ENCODE measurements around the gene SSR1. TPM values are rescaled to one million over a fixed set of nuclear protein-coding genes. Genes with fewer than 3 reads are reported as not detected.
"Not testable (repeated sequence)": the region's sequence is repeated elsewhere in the genome, so short reads cannot be mapped to it uniquely, and the experiment has no call there.

The SSR1 gene
- total RNA-seq, 1 donor from 2014 or later = 76.1 TPM

- DNase-seq (ENCODE audit: extremely low read depth, low read depth, low spot score) = no peak
Measured at GRCh38 chr6:7283676-7284075, 29.3 kb downstream of the SSR1 start.

DNA sequence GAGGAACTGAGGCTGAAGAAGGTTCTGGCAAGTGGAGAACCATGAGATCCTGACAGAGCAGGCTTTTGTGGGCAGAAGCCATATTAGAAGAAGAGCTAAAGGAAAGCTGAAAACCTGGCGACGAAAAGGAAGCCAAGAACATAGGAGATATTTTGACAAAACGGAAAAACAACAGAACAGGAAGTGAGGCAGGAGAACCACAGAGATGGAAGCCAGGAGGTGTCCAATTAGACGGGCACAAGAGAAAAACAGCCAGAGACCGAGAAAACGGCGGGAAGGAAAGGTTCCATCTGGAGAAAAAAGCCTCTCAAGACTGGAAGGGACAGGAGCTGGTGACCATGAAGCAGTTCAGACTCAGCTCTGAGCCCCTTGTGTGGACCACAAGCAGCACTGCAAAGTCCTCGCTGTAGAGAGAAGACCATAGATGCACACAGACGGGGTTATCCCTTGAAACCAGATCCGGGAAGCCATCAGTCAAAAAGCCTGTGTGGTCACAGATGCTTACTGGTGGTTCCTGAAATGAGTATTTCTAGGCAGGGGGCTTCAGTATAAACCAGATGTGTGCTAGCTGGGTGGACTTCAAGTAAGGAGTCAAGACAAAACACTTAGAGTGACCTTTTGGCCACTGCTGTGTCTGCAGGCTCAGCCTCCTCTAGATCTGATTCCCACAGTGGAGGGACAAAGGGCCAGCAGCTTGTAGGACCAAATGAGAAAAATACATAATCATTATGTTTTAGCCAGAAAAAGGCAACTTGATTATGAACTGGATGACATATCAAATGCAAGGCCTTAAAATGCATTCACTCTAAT lies 30.7 kb downstream of the SSR1 start:
- DNase-seq (ENCODE audit: extremely low read depth, low read depth, low spot score) = no peak

DNA sequence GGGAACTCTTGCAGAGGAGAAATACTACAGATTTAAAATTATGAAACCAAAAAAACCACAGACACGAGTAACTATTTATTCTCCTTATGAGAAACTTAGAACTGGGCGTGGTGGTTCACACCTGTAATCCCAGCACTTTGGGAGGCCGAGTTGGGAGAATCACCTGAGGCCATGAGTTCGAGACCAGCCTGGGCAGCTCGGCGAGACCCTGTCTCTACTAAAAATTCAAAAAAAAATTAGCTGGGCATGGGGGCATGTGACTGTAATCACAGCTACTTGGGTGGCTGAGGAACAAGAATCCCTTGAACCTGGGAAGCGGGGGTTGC lies 36.8 kb downstream of the SSR1 start:
- DNase-seq (ENCODE audit: extremely low read depth, low read depth, low spot score) = no peak

DNA sequence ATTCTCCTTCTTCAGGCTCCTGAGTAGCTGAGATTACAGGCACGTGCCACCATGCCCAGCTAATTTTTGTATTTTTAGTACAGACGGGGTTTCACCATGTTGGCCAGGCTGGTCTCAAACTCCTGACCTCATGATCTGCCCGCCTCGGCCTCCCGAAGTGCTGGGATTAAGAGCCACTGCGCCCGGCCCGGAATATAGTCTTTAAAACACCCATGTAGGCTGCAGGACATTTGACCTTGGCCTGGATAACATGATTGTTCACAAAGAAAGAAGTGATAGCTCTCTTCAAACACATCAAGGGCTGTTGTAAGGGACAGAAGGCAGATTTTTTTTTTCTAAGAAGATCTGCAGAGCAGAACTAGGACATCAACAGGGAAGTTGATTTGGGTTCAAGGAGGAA lies 38.5 kb downstream of the SSR1 start:
- not testable (repeated sequence) for DNase-seq (ENCODE audit: extremely low read depth, low read depth, low spot score)

- no peak for DNase-seq (ENCODE audit: extremely low read depth, low read depth, low spot score)
Measured at GRCh38 chr6:7273709-7274108, 39.3 kb downstream of the SSR1 start.

DNA sequence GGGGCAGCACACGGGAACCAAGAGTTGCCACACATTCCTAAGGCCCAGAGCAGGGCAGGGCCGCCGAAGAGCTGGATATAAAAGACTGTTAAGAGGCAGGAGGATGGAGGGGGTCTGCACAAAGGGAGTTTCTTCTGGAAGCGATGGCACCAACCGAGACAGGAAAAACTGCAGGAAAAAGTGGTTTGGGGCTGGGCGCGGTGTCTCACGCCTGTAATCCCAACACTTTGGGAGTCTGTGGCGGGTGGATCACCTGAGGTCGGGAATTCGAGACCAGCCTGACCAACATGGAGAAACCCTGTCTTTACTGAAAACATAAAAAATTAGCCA lies 41.8 kb downstream of the SSR1 start:
- no peak for DNase-seq (ENCODE audit: extremely low read depth, low read depth, low spot score)

GRCh38 chr6:7270320-7271204 lies 42.4 kb downstream of the SSR1 start:
- no peak for DNase-seq (ENCODE audit: extremely low read depth, low read depth, low spot score)

GRCh38 chr6:7269816-7270215 lies 43.2 kb downstream of the SSR1 start:
- DNase-seq (ENCODE audit: extremely low read depth, low read depth, low spot score) = no peak

DNA sequence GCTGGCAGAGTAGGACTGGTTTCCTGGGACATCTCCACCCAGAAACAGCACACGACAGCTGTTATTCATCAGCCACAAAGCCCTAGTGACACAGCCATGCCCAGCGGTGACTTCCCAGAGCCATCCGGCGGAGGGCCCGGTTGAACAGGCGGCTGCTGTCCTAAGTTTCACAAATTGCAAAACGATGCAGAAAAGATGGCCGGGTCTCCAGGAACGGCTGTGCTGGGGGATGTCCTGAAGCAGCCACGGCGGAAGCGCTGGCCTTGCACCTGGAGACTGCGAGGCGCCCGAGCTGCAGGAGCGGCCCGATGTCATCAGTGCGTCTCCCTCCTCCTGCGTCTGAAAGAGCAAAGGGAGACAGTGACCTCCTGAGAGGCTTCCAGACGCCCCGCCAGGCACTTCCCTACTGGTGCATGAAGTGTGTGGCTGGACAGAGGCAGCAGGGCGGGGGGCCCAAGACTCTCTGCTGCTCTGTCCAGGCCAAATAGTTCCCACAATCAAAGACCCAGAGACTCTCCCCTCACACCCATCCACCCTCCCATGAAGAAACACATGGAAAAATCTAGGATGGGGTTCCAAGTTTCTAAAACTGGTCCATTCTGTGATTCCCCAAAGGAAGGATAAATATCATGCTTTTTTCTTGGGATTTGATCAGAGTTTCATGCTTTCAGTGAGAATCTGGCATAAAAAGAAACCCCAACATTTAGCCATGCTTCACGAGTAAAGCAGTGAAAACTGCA lies 44.0 kb downstream of the SSR1 start:
- no peak for DNase-seq (ENCODE audit: extremely low read depth, low read depth, low spot score)

GRCh38 chr6:7268362-7268761 lies 44.6 kb downstream of the SSR1 start:
- no peak for DNase-seq (ENCODE audit: extremely low read depth, low read depth, low spot score)

- DNase-seq (ENCODE audit: extremely low read depth, low read depth, low spot score) = no peak
Measured at GRCh38 chr6:7267466-7268091, 45.4 kb downstream of the SSR1 start.

GRCh38 chr6:7267071-7267465 lies 45.9 kb downstream of the SSR1 start:
- DNase-seq (ENCODE audit: extremely low read depth, low read depth, low spot score) = no peak

DNA sequence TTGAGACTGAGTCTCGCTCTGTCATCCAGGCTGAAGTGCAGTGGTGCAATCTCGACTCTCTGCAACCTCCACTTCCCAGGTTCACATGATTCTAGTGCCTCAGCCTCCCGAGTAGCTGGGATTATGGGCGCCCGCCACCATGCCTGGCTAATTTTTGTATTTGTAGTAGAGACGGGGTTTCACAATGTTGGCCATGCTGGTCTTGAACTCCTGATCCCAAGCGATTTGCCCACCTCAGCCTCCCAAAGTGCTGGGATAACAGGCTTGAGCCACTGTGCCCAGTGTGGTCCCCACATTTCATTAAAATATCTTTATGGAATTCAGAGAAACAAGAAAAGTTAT lies 47.6 kb downstream of the SSR1 start:
- DNase-seq (ENCODE audit: extremely low read depth, low read depth, low spot score) = not testable (repeated sequence)

- DNase-seq (ENCODE audit: extremely low read depth, low read depth, low spot score) = no peak
Measured at GRCh38 chr6:7264686-7265384, 48.2 kb downstream of the SSR1 start.

GRCh38 chr6:7264041-7264440 lies 49.0 kb downstream of the SSR1 start:
- no peak for DNase-seq (ENCODE audit: extremely low read depth, low read depth, low spot score)

DNA sequence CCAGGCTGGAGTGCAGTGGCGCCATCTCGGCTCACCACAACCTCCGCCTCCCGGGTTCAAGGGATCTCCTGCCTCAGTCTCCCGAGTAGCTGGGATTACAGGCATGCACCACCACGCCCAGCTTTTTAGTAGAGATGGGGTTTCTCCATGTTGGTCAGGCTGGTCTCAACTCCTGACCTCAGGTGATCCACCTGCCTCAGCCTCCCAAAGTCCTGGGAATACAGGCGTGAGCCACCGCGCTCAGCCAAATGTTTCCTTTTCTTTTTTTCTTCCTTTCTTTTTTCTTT lies 49.5 kb downstream of the SSR1 start:
- DNase-seq (ENCODE audit: extremely low read depth, low read depth, low spot score) = not testable (repeated sequence)

GRCh38 chr6:7262746-7263518 lies 50.1 kb downstream of the SSR1 start:
- DNase-seq (ENCODE audit: extremely low read depth, low read depth, low spot score) = no peak

DNA sequence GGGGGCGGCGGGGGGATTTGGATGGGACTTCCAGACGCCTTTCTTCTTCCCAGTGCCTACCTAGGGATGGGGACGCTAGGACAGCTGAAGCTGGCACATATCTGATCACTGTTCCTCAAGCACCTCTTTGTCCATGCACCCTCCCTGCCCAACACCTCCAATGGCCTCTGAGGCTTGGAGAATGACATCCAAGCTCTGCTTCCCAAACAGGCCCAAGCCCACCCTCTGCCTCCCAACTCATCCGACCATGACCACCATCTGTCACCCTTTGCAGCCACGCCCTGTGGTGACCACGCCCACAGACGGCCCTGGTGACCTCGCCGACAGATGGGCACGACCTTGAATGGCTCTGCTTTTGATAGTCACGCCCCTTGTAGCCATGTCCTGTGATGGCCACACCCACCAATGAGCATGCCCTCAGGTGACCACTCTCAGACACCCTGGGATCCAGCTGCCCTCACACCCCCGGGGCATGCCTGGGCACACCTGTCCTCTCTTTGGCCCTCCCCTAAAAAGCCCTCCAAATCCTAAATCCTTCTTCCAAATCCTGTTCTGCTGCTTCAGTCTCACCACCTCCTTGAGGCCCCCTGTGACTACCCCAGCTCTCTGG lies 51.0 kb downstream of the SSR1 start:
- no peak for DNase-seq (ENCODE audit: extremely low read depth, low read depth, low spot score)

- no peak for DNase-seq (ENCODE audit: extremely low read depth, low read depth, low spot score)
Measured at GRCh38 chr6:7261032-7261841, 51.8 kb downstream of the SSR1 start.

All from glomerular endothelial cell (primary cell).